HG02870 (cell line): ENCODE measurements around the gene STIM1.

Experiments
- ATAC-seq: cut with Tn5 transposase; IDR thresholded peaks from one replicate; pipeline ENCODE4 v1.9.1; 2021; ENCODE audit warnings: mild to moderate bottlenecking, moderate library complexity; ENCODE audit not compliant: unreplicated experiment

Gene STIM1

DNA sequence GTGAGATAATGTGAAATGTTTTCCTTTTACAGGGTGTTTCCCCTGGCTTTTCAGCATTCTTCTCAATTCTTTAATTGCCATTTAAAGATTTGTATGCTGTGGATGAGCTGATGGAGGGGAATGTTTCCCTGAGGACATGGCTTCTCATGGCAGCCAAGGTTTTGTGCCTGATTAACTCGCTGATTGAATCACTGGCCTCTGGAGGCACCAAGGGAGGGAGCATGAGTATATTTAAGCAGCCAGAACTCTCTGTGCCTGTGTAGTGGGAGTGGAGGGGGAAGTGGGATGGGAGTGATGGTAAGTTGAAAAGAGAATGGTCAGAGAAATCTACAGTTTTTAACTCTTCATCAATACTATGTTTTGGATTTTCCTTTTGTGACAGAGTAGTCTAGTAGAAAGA lies 88.7 kb downstream of the STIM1 start:
- no peak for ATAC-seq

DNA sequence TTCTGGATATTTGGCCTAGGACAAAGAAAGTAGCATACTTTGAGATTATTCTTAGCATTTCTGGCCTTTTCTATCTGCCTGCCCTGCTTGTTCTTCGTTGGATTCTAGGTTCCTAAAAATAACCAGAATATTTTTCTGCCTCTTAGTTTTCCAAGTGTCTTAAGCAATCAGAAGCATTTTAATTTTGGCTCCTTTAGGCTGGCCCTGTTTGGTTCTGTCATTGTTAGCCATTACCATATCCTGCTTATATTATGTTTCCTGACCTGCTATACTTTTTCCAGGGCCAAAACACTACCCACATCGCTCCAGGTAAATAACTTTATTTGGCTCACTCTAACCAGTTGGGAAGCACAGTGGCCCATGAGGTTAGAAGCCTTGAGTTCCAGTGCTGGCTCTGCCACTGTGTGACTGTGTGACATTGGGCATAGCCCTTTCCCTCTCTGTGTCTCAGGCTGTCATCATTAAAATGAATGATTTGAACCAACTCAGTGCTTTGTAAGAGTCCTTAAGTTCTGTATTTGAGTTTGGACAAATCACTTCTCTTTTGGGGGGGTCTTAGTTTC lies 91.1 kb downstream of the STIM1 start:
- no peak for ATAC-seq

DNA sequence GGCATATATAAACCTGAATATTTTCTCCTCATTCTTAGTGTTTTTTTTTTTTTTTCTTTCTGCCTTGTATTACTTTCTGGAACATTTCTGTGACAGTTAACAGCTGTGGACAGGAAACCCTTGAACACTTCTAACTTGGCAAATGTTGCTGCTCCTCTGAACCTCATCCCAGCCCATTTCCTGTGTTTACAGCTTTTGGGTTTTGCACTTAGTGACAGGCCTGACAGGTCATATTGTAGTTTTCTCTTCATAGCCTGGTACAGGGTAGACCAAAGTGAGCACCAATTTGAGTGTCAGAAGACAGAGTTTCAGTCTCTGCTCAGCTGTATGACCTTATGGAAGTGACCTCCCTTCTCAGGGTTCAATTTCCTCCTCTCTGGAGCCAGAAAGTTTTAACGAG lies 91.6 kb downstream of the STIM1 start:
- ATAC-seq: peak; percentile 57

DNA sequence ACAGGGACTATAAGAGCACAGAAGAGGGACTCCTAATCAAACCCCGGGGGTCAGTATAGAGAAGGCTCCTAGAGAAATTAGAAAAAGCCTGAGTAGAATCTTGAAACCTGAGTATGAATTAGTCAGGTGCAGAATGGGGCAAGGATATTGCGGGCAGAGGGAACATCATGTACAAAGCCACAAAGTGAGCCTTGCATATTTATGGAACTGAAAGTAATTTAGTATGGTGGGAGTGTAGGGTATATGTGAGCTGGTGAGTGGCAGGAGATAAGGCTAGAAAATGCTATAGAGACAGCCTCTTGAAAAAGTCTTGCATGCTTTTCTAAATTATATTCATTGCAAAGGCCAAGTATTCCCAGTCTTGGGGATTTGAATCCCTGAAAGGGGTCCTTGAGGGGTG lies 93.7 kb downstream of the STIM1 start:
- ATAC-seq: peak; percentile 65

DNA sequence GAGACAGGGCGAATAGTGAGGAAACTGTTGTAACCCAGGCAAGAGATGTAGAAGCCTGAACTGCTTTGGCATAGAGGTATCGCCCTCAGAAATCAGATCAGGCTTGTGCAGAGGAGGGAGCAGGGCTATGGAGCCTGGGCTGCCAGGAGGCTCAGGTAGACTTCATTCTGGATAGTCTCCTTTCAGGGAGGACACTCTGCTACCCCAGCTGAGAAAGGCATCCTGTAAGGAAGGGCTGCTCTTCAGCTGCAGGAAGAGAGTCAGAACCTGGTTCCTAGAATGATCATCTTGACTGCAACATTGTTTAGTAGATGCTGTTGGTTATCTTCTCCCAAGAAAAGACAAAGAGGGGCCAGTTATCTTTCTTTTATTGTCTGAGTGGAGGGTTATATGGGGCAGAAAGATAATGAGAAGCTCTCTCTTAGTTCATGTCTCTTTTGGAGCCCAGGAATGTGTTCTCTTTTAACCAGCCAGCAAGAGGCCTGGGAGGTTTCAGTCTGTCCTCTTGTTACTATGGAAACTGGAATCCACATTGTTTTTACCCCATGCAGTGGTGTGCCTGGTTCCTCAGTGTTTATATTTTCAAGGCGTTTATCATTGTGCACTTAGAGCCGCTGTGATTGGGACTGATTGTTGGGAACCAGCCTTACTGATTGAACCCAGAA lies 95.7 kb downstream of the STIM1 start:
- ATAC-seq: no peak

DNA sequence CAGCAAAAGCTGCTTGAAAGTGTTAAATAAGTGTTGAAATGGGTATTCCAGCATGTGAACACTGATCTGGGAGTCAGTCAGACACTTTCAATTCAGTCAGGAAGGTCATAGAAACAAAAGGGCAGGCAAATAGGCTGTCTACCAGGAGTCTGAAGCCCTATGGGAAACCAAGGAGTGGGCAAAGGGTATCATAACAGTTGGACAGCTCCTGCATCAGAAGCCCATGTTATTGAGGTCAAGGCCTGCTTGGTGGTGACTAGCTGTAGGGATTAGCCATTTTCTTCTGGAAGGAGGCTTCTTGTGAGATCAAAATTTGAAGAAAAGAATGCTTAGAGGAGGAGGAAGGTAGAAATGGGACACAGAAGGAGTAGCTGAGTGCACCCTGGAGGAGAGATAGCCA lies 97.3 kb downstream of the STIM1 start:
- ATAC-seq: no peak

DNA sequence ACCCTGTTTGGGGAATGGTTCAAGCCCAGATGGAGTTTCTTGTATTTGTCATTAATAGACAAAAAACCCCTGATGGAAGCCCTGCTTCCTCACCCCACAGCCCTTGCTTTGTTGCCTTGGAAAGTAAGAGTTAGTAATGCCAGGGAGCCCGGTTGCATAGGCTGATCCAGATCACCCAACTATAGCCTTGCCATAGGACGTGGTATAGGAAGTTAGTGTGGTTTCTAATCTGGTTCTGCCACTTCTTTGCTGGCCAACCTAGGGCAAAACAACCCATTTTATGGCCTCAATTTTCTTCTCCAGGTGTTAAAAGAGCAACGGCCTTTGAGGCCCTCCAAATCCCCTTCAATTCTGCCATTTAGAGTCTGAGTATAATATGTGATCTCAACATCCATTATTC lies 97.9 kb downstream of the STIM1 start:
- no peak for ATAC-seq

DNA sequence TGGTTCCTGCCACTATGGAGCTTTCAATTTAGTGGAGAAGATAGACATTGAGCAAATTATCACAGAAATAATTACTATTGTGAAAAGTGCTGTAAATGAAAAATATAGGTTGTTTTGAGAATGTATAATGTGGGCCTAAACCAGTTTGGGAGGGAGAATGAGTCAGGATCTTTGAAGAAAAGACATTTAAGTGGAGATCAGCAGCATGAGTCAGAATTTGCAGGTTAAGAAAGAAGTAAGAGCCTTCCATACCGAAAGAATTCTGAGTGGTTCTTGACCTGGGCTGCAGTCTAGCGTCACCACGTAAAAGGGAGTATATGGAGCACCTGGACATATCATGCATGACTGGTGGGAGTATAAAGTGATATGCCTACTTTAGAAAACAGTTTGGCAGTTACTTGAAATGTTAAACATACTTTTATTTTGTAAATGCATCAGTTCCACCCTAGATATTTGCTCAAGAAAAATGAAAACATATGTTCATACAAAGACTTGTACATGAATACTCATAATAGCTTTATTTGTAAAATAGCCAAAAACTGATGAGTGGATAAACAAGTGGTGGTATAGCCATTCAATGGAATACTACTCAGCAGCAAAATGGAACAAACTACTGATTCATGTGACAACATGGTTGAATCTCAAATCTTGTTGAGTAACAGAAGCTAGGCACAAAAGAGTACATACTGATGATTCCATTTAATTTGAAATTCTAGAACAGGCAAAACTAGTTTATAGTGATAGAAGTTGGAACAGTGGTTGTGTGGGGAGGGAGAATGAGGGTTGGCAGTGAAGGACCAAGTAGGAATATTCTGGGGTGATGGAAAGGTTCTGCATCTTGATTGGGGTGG lies 99.2 kb downstream of the STIM1 start:
- ATAC-seq: no peak

DNA sequence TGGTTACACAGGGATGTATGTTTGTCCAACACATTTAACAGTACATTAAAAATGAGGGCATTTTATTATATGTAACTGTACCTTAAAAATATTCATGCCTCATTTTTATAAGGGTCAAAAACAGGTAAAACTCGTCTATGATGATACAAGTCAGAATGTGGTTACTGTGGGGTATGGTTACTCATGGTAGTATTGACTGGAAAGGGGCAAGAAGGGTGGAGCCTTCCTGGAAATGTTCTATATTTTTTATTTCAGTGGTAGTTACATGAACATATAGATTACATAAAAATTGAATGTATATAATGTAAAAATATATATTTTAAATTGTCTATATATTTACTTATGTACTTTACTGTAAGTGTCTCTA lies 99.8 kb downstream of the STIM1 start:
- ATAC-seq: no peak

DNA sequence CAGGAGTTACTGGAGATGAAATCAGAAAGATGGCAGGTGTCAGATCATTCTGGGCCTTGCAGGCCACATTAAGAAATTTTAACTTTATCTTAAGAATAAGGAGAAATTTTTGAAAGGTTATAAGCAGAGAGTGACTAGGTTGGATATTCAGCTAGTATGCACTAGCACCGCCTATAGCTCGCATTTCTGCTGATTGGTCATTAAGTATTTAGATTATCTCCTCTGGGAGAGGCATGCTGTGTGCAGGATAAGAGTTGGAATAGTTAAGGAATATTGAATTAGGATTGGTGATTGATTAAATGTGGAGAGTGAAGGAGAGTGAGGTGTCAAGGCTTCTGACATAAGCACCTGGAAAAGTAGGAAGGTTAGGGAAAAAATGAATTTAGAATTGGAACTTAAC lies 100.6 kb downstream of the STIM1 start:
- no peak for ATAC-seq

DNA sequence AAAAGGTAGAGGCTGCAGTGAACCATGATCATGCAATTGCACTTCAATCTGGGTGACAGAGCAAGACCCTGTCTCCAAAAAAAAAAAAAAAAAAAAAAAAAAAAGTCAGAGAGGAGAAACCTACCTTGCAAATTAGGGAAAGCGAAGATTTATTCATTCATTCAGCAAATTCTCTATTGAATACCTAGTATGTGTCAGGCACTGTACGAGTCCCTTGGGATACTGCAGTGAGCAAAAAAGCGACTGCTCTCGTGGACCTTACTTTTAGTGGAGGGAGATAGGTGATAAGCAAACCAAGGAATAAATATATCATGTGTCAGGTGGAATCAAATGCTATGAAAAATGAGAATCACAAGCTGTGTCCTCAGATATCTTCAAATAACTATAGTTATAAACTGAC lies 101.3 kb downstream of the STIM1 start:
- ATAC-seq: no peak

DNA sequence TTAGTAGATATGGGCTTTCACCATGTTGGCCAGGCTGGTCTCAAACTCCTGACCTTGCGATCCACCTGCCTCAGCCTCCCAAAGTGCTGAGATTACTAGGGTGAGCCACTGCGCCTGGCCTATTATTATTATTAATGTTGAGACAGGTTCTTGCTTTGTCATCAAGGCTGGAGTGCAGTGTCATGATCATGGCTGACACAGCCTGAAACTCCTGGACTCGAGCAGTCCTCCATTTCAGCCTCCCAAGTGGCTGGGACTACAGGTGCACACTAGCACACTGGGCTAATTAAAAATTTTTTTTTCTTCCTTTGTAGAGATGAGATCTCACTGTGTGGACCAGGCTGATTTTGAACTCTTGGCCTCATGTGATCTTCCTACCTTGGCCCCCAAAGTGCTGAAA lies 102.0 kb downstream of the STIM1 start:
- ATAC-seq: no peak

DNA sequence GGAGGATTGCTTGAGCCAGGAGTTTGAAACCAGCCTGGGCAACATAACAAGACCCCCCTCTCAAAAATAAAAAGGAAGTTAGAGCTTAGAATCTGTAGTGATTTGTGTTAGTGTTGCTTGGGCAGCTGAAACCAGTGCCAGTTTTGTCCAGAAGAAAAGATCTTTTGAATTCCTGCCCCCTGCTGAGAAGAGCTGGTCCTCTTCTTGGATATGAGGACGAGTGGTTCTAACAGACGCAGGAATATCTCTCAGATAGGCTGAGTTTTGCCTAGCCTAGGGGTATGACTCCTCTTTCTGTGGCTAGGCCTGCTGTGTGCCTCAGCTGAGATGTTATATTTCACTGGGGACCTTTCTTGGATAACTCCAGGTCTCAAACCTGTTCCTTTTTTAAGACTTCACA lies 102.8 kb downstream of the STIM1 start:
- no peak for ATAC-seq

DNA sequence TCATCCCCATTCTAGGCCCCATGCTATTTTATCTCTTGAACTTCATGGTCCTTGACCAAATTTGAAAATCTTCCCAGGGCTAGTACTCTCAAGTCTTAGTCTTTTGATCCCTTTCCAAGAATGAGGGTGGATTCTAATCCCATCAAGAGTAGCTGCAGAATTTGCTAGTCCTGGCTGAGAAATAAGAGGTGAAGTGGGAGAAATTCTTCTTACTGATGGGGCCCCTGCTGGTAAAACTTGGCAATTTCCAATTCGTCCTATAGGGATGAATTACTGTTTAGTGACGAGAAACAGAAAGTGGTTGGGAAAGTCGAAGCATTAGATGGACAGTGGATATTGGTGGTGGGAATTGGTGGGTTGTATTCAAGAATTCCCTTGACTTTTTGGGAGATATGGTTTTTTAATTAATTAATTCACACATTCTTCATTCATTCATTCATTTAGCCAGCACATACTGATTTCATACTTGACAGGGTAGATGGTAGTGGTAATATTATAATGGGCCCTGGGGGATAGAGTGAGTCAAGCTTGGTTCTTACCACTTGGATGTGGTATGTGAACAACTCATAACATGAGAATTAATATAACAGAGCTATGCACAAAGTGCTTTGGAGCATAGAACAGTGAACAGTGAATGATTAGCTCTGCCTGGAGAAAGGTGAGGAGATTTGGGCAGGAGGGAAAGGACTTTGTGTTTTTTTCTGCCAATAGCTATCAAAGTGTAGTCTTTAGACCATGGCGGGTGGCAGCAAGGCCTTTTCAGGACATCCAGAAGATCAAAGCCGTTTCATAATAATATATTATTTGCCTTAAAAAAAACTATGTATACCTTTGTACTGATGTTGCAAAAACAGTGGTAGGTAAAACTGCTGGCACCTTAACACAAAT lies 103.8 kb downstream of the STIM1 start:
- ATAC-seq: no peak

DNA sequence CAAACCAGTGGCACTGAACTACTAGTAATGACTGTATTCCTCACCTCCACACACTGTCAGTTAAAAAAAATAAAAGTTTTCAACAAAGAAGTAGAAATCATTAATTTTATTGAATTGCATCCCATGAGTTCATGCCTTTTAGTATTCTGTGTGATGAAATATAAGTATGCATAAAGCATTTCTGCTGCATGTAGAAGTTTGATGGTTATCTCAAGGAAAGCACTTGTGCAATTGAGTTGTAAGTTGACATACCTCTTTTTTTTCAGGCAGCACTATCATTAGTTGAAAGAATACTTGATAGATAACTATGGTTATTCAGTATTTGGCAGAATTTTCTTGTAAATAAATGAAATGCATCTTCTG lies 104.4 kb downstream of the STIM1 start:
- no peak for ATAC-seq

DNA sequence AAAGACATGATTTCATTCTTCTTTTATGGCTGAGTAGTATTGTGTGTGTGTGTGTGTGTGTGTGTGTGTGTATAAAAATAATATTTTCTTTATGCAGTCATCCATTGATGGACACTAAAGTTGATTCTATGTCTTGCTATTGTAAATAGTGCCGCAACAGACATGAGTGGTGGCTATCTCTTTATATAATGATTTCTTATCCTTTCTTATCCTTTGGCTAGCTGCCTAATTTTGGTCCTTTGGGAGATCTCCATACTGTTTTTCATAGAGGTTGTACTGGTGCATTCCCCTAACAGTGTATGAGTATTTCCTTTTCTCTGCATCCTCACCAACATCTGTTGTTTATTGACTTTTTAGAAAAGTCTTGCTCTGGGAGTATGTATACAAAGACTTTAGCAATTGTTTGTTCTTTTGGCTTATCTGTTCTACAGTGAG lies 107.0 kb downstream of the STIM1 start:
- ATAC-seq: no peak

DNA sequence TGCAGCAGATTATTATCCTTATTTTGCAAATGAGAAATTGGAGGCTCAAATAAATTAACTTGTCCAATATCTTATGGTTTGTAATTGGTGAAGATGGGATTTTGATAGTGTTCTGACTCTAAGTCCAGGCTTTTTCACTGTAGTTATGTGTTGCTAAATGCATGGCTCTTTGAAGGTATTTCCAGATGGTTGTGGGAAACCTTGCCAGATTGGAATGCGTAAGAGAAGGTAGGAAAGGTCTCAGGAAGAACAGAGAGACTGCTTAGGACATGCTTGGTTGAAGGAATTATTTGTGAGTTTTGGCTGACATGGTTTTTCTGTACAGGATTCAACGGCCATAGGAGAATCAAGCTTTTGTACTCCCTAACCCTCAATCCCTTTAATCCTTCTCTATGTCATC lies 108.6 kb downstream of the STIM1 start:
- no peak for ATAC-seq

DNA sequence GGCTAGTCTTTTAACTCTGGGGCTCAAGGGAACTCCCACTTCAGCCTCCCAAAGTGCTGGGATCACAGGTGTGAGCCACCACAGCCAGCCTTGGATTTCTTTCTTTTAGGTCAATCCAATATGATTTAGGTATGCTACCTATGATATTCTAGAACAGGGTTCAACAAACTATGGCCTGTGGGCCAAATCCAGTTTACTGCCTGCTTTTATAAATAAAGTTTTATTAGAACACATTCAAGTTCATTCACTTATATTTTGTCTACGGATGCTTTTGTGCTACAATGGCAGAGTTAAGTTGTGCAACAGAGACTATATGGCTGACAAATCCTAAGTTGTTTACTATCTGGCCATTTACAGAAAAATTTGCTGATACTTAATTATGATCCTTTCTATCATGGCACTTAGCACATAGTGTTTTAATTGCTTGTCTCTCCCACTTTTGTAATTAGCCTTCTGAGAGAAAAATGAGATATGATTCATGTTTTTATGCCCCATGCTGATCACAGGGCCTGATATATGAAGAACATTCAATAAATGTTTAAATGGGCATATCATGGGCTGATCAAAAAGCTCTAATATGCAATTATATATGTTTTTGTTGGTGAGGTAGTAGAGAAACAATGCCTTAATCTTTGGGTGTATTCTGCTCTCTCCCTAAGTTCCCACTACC lies 109.6 kb downstream of the STIM1 start:
- ATAC-seq: no peak

DNA sequence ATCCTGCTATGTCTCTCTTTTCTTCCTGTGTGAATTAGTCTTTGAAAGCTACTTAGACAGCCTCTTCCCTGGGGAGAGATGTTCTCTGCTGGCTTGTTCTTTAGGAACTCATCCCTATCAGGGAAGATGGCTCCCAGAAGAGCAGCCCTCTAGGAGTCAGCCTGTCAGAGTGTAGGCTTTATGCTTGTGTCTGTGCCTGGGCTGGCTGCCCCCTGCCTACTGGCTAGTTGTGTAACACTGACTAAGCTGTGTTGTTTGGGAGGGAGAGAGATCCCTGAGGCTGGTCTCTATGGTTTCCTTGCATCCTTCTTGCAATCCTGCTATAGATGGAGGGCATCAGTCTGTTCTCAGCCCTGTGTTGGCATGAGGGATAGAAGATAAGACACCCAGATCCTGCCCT lies 112.2 kb downstream of the STIM1 start:
- ATAC-seq: no peak

DNA sequence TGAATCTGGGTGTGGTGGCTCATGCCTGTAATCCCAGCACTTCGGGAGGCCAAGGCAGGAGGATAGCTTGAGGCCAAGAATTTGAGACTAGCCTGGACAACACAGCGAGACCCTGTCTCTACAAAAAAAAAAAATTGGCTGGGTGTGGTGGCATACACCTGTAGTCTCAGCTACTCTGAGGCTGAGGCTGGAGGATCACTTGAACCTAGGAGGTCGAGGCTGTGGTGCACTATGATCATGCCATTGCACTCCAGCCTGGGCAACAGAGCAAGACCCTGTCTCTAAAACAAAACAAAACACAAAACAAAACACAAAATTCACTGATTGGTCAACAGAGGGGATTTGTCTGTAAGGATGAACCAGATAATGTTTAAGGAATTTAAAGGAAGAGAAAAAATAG lies 113.7 kb downstream of the STIM1 start:
- no peak for ATAC-seq

DNA sequence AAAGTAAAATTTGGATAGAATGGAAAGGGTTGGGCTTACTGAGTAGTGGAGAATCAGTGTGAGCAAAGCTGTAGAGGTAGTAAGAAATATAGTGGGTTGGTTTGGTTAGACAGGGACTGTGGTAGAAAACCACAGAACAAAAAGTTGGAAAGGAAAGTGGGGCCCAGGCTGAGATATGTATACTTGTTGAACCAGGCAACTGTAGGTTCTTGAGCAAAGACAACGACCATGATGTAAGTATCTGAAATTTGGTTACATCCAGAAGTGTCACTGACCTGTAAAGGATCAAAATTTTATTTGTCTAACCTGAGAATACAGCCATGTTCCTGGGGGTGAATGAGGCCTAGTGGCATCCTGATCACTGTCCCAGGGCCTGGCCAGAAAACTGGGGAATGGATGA lies 114.1 kb downstream of the STIM1 start:
- peak; percentile 63 for ATAC-seq
